ENCODE results near the gene USE1. TPM values are rescaled to one million over a fixed set of nuclear protein-coding genes. Genes with fewer than 3 reads are reported as not detected.

The USE1 gene
- total and polyA plus RNA-seq, 9 of the 15 experiments (the other 6 are each of a cell fraction or from before 2014, with no cell fraction given): 17.3 to 52.4 (median 34.0) TPM

- TF ChIP-seq MTA2 (IDR thresholded peaks at IDR 0.05; ENCODE audit: low read depth): no peak
- TF ChIP-seq OTX1 (CRISPR knock-in tag; IDR thresholded peaks at IDR 0.05): no peak
- TF ChIP-seq MAFK (IDR thresholded peaks at IDR 0.05; ENCODE audit: low read length): no peak; the same call in 1 of the 2 replicates
- no peak for TF ChIP-seq ETS2 (tag; IDR thresholded peaks at IDR 0.05; ENCODE audit: borderline replicate concordance, poor library complexity, severe bottlenecking)
- TF ChIP-seq CEBPZ (IDR thresholded peaks at IDR 0.05; ENCODE audit: borderline replicate concordance, low read depth, low read length): no peak
- TF ChIP-seq MED1 (CRISPR knock-in tag; IDR thresholded peaks at IDR 0.05; ENCODE audit: borderline replicate concordance): no peak
- peak; percentile 59 for TF ChIP-seq EP400 (IDR thresholded peaks at IDR 0.05)
- 0 out of 2 replicates have a peak, but pooled peaks have one; percentile 21 for TF ChIP-seq CXXC5 (CRISPR knock-in tag; IDR thresholded peaks at IDR 0.05)
- peak; percentile 44; the same call in 1 of the 2 replicates for TF ChIP-seq ATF7 (IDR thresholded peaks at IDR 0.05)
- no peak for TF ChIP-seq ZNF174 (CRISPR knock-in tag; IDR thresholded peaks at IDR 0.05)
- 0 out of 2 replicates have a peak, but pooled peaks have one; percentile 21 for TF ChIP-seq CEBPG (CRISPR knock-in tag; IDR thresholded peaks at IDR 0.05)
- no peak for TF ChIP-seq CEBPG (tag; conservative IDR thresholded peaks at IDR 0.05 in 1 of 2, IDR thresholded peaks at IDR 0.05 in 1 of 2)
- no peak for TF ChIP-seq NUFIP1 (IDR thresholded peaks at IDR 0.05; ENCODE audit: partially characterized antibody)
- TF ChIP-seq IRF2 (CRISPR knock-in tag; IDR thresholded peaks at IDR 0.05): no peak
- TF ChIP-seq NFATC3 (IDR thresholded peaks at IDR 0.05): no peak
- TF ChIP-seq HEY1 (CRISPR knock-in tag; IDR thresholded peaks at IDR 0.05; ENCODE audit: borderline replicate concordance): no peak
- no peak; the same call in 1 of the 2 replicates for TF ChIP-seq SIN3B (IDR thresholded peaks at IDR 0.05; ENCODE audit: low read depth)
- 0 out of 2 replicates have a peak, but pooled peaks have one; percentile 33 for TF ChIP-seq ZNF511 (CRISPR knock-in tag; IDR thresholded peaks at IDR 0.05)
- no peak for TF ChIP-seq AFF1 (IDR thresholded peaks at IDR 0.05; ENCODE audit: low read depth in 1 of 2, partially characterized antibody in 2 of 2)
- no peak; a peak in 1 of 4 replicates for TF ChIP-seq HDAC1 (IDR thresholded peaks at IDR 0.05)
- TF ChIP-seq NFYB (IDR thresholded peaks at IDR 0.05; ENCODE audit: extremely low read depth, insufficient read length): no peak
- no peak for TF ChIP-seq CCNT2 (IDR thresholded peaks at IDR 0.05; ENCODE audit: borderline replicate concordance, extremely low read depth, insufficient read length, low read depth, low read length)
These were observed 5.1 kb downstream of the USE1 start (continued) for GRCh38 chr19:17220207-17220758.

Data from K562 (cell line).